GM12878 (cell line): ENCODE results near the gene PPL.

Experiments
- CTCF ChIP-seq, 3 experiments: IDR thresholded peaks in 2 of 3; conservative IDR thresholded peaks in 1 of 3; 2 replicates each; pipeline ENCODE4 v1.5.1; 2011; ENCODE audit warnings: low read depth in 3 of 3, low read length in 3 of 3, mild to moderate bottlenecking in 3 of 3, control low read depth in 2 of 3, moderate library complexity in 2 of 3, inconsistent platforms in 1 of 3, mixed read lengths in 1 of 3; ENCODE audit not compliant: control insufficient read depth in 2 of 3, insufficient read depth in 1 of 3; ENCODE audit errors: extremely low read depth in 1 of 3
- FOXM1 ChIP-seq: IDR thresholded peaks from 2 replicates; pipeline ENCODE4 v1.6.1; 2012; ENCODE audit warnings: low read depth, mild to moderate bottlenecking, inconsistent platforms, low read length, moderate library complexity
- MTA3 ChIP-seq: IDR thresholded peaks from 2 replicates; pipeline ENCODE4 v1.6.1; 2012; ENCODE audit warnings: low read length, inconsistent platforms, borderline replicate concordance
- MYC ChIP-seq: IDR thresholded peaks from 2 replicates; pipeline ENCODE4 v1.6.1; 2011; ENCODE audit warnings: mild to moderate bottlenecking, low read length, moderate library complexity, inconsistent platforms; ENCODE audit not compliant: insufficient read depth, insufficient replicate concordance, insufficient read length, severe bottlenecking
- NFYB ChIP-seq: IDR thresholded peaks from 2 replicates; pipeline ENCODE4 v1.6.1; 2011; ENCODE audit warnings: low read depth, mild to moderate bottlenecking, low read length, improper control_type of control experiment, moderate library complexity; ENCODE audit not compliant: insufficient read depth
- PAX5 ChIP-seq: IDR thresholded peaks from 2 replicates; pipeline ENCODE4 v1.6.1; 2011; ENCODE audit warnings: low read depth, low read length, borderline replicate concordance
- SIN3A ChIP-seq: IDR thresholded peaks from 2 replicates; pipeline ENCODE4 v1.6.1; 2012; ENCODE audit warnings: low read depth, low read length, improper control_type of control experiment
- TARDBP ChIP-seq: IDR thresholded peaks from 2 replicates; pipeline ENCODE4 v1.6.1; 2016; ENCODE audit warnings: borderline replicate concordance
- TCF7 ChIP-seq: IDR thresholded peaks from 2 replicates; pipeline ENCODE4 v1.6.1; 2014; ENCODE audit warnings: antibody characterized with exemption, borderline replicate concordance
- ZBED1 ChIP-seq: IDR thresholded peaks from 2 replicates; pipeline ENCODE4 v1.6.1; 2016; ENCODE audit warnings: borderline replicate concordance

- TF ChIP-seq MTA3 (no peak), SIN3A (no peak), NFYB (no peak), TARDBP (no peak), CTCF (IDR thresholded peaks at IDR 0.05 in 2 of 3, conservative IDR thresholded peaks at IDR 0.05 in 1 of 3; ENCODE audit: control insufficient read depth in 2 of 3, extremely low read depth in 1 of 3, insufficient read depth in 1 of 3, low read depth in 3 of 3, low read length in 3 of 3) (no peak), TCF7 (no peak), PAX5 (no peak), FOXM1 (no peak), ZBED1 (no peak), MYC (no peak)
These were observed 33.1 kb upstream of the PPL start for GRCh38 chr16:4970010-4970409.
